Esophagus muscularis mucosa (tissue), 4 donors: Measurements from ENCODE around the gene BMPR1A. TPM values are rescaled to one million over a fixed set of nuclear protein-coding genes. Genes with fewer than 3 reads are reported as not detected.
A peak's percentile ranks its signal among the peaks of the same experiment; 100 is the strongest.

ENCODE experiments used
- DNase-seq: peaks from one replicate; pipeline ENCODE4 v3.0.0-alpha.2; 2017; ENCODE audit errors: extremely low spot score
- H3K27ac ChIP-seq, 4 donors: fragments of 200-600 bp; sonication (generic); replicated peaks in 1 of 4; 1 replicate in 3 of 4; 2 replicates in 1 of 4; pipeline ENCODE4 v1.5.1; 2016 to 2019; ENCODE audit warnings: mild to moderate bottlenecking in 1 of 4
- H3K27me3 ChIP-seq, 4 donors: fragments of 200-600 bp; sonication (generic); one replicate each; pipeline versions ENCODE4 v1.5.1 to v1.6.0; 2016 to 2019
- H3K36me3 ChIP-seq, 4 donors: fragments of 200-600 bp; sonication (generic); one replicate each; pipeline ENCODE4 v1.5.1; 2016 to 2019
- H3K4me1 ChIP-seq, 4 donors: fragments of 200-600 bp; sonication (generic); one replicate each; pipeline ENCODE4 v1.5.1; 2016 to 2019
- H3K4me3 ChIP-seq, 4 donors: fragments of 200-600 bp; sonication (generic); 1 replicate in 2 of 4; 2 replicates in 2 of 4; pipeline ENCODE4 v1.5.1; 2016 to 2019; ENCODE audit warnings: mild to moderate bottlenecking in 4 of 4, moderate library complexity in 1 of 4
- H3K9me3 ChIP-seq, 4 donors: fragments of 200-600 bp; sonication (generic); 1 replicate in 3 of 4; 2 replicates in 1 of 4; pipeline ENCODE4 v1.5.1; 2016 to 2019
- CTCF ChIP-seq, 3 experiments: fragments of 200-600 bp in 2 of 3; fragments of 450-650 bp in 1 of 3; sonication (generic) in 2 of 3; IDR thresholded peaks; one replicate each; pipeline ENCODE4 v1.5.1; 2017 to 2019; ENCODE audit warnings: antibody characterized with exemption in 3 of 3, mild to moderate bottlenecking in 2 of 3, moderate library complexity in 1 of 3
- EP300 ChIP-seq: sonication (generic); formaldehyde crosslinking; IDR thresholded peaks from one replicate; pipeline ENCODE4 v1.6.1; 2017; ENCODE audit warnings: antibody characterized with exemption
- POLR2A ChIP-seq: fragments of 450-650 bp; IDR thresholded peaks from one replicate; pipeline ENCODE4 v1.6.1; 2017; ENCODE audit warnings: antibody characterized with exemption, moderate library complexity, mild to moderate bottlenecking, low read depth
- POLR2AphosphoS5 ChIP-seq, 2 donors: sonication (generic); formaldehyde crosslinking; IDR thresholded peaks; one replicate each; pipeline ENCODE4 v1.6.1; 2017; ENCODE audit warnings: antibody characterized with exemption in 2 of 2
- WGBS: methylation state at CpG from one replicate; pipeline ENCODE4 v1.1.5; 2018; 5-methylcytosine and 5-hydroxymethylcytosine counted together
- intact Hi-C: fragments of 100-400 bp; cut with DNase I; formaldehyde crosslinking; loops from one replicate; pipeline ENCODE4 v1.15.1; 2023
- total RNA-seq, 4 donors: library from RNA; depleted of rRNA; stranded (reverse); fragments of >200 nt; gene quantifications; one replicate each; pipeline versions ENCODE4 v1.1.0 to v1.2.1, GENCODE V29; 2016

Gene BMPR1A
- total RNA-seq, 4 donors from 2014 or later = 66.1 to 110 (median 90.5) TPM

- Histone ChIP-seq H3K27ac (peak overlapping the region; percentile 6 to 64 (median 40)), H3K27me3 (no peaks in the 10 kb centered on the region), H3K36me3 (no peaks in the 10 kb centered on the region), H3K9me3 (no peaks in the 10 kb centered on the region), H3K4me3 (no peak overlapping the region), H3K4me1 (peaks cover 15 to 51% (median 47%) of the 10 kb centered on the region in 4 donors)
- TF ChIP-seq CTCF (IDR thresholded peaks at IDR 0.05) (no peak), EP300 (no peak), POLR2A (no peak), POLR2AphosphoS5 (IDR thresholded peaks at IDR 0.05) (no peak)
- WGBS = 20% methylated on average over 7 of the region's 7 CpGs
- DNase-seq = no peak
- intact Hi-C loops = no loop called here
Measured at GRCh38 chr10:86747796-86748581, 8.4 kb upstream of the BMPR1A start.

GRCh38 chr10:86749854-86750253 lies 6.6 kb upstream of the BMPR1A start:
- no peak for DNase-seq
- H3K27me3 ChIP-seq = no peaks in the 10 kb centered on the region
- H3K4me1 ChIP-seq = peaks cover 9 to 53% (median 50%) of the 10 kb centered on the region in 4 donors
- intact Hi-C loops = no loop called here
- no peaks in the 10 kb centered on the region for H3K36me3 ChIP-seq
- H3K9me3 ChIP-seq = no peaks in the 10 kb centered on the region
- H3K27ac ChIP-seq = peak overlapping the region in 1 of 4 donors; percentile 14
- TF ChIP-seq POLR2A = no peak
- TF ChIP-seq POLR2AphosphoS5 (IDR thresholded peaks at IDR 0.05) = no peak
- TF ChIP-seq CTCF (IDR thresholded peaks at IDR 0.05) = no peak
- no peak for TF ChIP-seq EP300
- no peak overlapping the region for H3K4me3 ChIP-seq
- WGBS = 90% methylated on average over 9 of the region's 9 CpGs

- DNase-seq = no peak
- intact Hi-C loops = no loop called here
- TF ChIP-seq POLR2A (no peak), EP300 (no peak), POLR2AphosphoS5 (IDR thresholded peaks at IDR 0.05) (peak in 1 of 2 donors; percentile 50)
- H3K4me3 ChIP-seq = no peak overlapping the region
- H3K4me1 ChIP-seq = peaks cover 14 to 65% (median 51%) of the 10 kb centered on the region in 4 donors
- H3K27ac ChIP-seq = no peak overlapping the region
- no peaks in the 10 kb centered on the region for H3K27me3 ChIP-seq
- no peaks in the 10 kb centered on the region for H3K9me3 ChIP-seq
- WGBS = 83% methylated on average over 17 of the region's 17 CpGs
- H3K36me3 ChIP-seq = no peaks in the 10 kb centered on the region
Measured at GRCh38 chr10:86751477-86751876, 4.9 kb upstream of the BMPR1A start.

- H3K27ac ChIP-seq = peak overlapping the region; percentile 4 to 100 (median 98)
- H3K36me3 ChIP-seq = no peaks in the 10 kb centered on the region
- no peak for DNase-seq
- TF ChIP-seq CTCF (IDR thresholded peaks at IDR 0.05) (no peak), POLR2AphosphoS5 (IDR thresholded peaks at IDR 0.05) (no peak), EP300 (no peak), POLR2A (no peak)
- H3K4me1 ChIP-seq = peaks cover 14 to 57% (median 47%) of the 10 kb centered on the region in 4 donors
- no peaks in the 10 kb centered on the region for H3K9me3 ChIP-seq
- H3K27me3 ChIP-seq = no peaks in the 10 kb centered on the region
- H3K4me3 ChIP-seq = no peak overlapping the region
- WGBS = 84% methylated on average over 4 of the region's 4 CpGs
- intact Hi-C loops = no loop called here
Measured at GRCh38 chr10:86752311-86752710, 4.1 kb upstream of the BMPR1A start.

GRCh38 chr10:86753051-86753450 lies 3.4 kb upstream of the BMPR1A start:
- no peaks in the 10 kb centered on the region for H3K9me3 ChIP-seq
- peak overlapping the region; percentile 49 to 100 (median 98) for H3K27ac ChIP-seq
- intact Hi-C loops = no loop called here
- H3K27me3 ChIP-seq = no peaks in the 10 kb centered on the region
- DNase-seq = no peak
- WGBS = 83% methylated on average over 2 of the region's 2 CpGs
- no peaks in the 10 kb centered on the region for H3K36me3 ChIP-seq
- no peak overlapping the region for H3K4me3 ChIP-seq
- H3K4me1 ChIP-seq = peaks cover 10 to 50% (median 40%) of the 10 kb centered on the region in 4 donors
- TF ChIP-seq POLR2A (no peak), CTCF (IDR thresholded peaks at IDR 0.05) (no peak), POLR2AphosphoS5 (IDR thresholded peaks at IDR 0.05) (no peak), EP300 (no peak)
